Bronchial epithelial cell (primary cell): ENCODE data around the gene FBXW9. TPM values are rescaled to one million over a fixed set of nuclear protein-coding genes. Genes with fewer than 3 reads are reported as not detected.
"Not testable (repeated sequence)": the region's sequence is repeated elsewhere in the genome, so short reads cannot be mapped to it uniquely, and the experiment has no call there.

Experiments
- DNase-seq: peaks from one replicate; pipeline ENCODE4 v3.0.0-alpha.2; 2010; ENCODE audit warnings: low read depth
- FAIRE-seq: peaks from 2 replicates; lab custom pipeline; 2011; peaks lifted over from hg19 to GRCh38; lab: Jason Lieb, UNC
- H3K27me3 ChIP-seq: 2 replicates; pipeline ENCODE4 v1.5.1; 2011; ENCODE audit warnings: low read length; ENCODE audit not compliant: control insufficient read depth, insufficient read depth
- H3K36me3 ChIP-seq: 2 replicates; pipeline ENCODE4 v1.5.1; 2011; ENCODE audit warnings: low read length; ENCODE audit not compliant: control insufficient read depth, insufficient read depth
- H3K4me3 ChIP-seq: 2 replicates; pipeline ENCODE4 v1.5.1; 2011; ENCODE audit warnings: mild to moderate bottlenecking, low read depth, low read length, control low read depth
- total RNA-seq: library from RNA; depleted of rRNA; stranded (reverse); fragments of >200 nt; gene quantifications from 2 replicates; pipeline ENCODE4 v1.2.1, GENCODE V29; 2014
- TF ChIP-seq, protein P1 (sequence below): IDR thresholded peaks from 2 replicates; pipeline ENCODE4 v1.5.1; 2011; ENCODE audit warnings: mild to moderate bottlenecking, moderate library complexity, low read length, control low read depth, inconsistent platforms; ENCODE audit not compliant: insufficient read depth, severe bottlenecking

The FBXW9 gene
- total RNA-seq, 1 donor from 2014 or later, result 6.1 TPM

DNA sequence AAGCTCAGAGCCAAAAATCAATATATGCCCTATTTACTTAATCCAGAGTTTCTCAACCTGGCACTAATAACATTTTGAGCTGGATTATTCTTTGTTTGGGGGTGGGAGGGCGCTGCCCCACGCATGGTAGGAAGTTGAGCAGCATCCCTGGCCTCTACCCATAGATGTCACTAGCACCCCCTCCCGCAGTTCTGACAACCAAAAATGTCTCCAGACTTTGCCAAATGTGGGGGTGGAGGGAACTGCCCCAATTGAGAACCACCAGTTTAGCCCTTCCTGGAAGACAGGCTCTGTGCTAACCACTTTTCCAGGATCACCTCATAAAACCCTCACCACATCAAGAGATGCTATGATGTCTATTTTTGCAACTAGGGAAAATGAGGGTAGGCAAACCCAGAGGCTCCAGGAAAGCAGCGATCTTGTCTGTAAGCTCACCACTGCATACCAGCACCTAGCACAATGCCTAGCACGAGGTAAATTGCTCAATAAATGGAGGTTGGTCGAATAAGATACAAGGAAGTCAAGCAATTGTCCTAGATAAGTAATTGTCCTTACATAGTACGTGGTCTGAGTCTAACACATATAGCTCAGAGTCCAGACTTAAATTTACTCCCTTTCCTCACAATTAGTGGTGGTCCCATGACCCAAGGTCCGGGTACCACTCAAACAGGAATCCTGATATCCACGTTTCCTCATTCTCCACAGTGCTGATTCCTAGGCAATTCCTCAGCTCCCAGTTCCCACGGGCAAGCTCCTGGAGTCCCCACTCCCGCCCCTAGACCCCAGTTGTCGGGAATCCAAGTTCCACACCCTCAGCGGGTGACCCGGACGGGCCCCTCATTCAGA lies 37.2 kb upstream of the FBXW9 start:
- no peak for FAIRE-seq
- H3K36me3 ChIP-seq, result peaks cover 22% of the 10 kb centered on the region
- peak; percentile 41 for DNase-seq
- H3K27me3 ChIP-seq, result no peaks in the 10 kb centered on the region
- TF ChIP-seq, protein P1, sequence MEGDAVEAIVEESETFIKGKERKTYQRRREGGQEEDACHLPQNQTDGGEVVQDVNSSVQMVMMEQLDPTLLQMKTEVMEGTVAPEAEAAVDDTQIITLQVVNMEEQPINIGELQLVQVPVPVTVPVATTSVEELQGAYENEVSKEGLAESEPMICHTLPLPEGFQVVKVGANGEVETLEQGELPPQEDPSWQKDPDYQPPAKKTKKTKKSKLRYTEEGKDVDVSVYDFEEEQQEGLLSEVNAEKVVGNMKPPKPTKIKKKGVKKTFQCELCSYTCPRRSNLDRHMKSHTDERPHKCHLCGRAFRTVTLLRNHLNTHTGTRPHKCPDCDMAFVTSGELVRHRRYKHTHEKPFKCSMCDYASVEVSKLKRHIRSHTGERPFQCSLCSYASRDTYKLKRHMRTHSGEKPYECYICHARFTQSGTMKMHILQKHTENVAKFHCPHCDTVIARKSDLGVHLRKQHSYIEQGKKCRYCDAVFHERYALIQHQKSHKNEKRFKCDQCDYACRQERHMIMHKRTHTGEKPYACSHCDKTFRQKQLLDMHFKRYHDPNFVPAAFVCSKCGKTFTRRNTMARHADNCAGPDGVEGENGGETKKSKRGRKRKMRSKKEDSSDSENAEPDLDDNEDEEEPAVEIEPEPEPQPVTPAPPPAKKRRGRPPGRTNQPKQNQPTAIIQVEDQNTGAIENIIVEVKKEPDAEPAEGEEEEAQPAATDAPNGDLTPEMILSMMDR, result peak; percentile 51
- H3K4me3 ChIP-seq, result peak overlapping the region; percentile 60

DNA sequence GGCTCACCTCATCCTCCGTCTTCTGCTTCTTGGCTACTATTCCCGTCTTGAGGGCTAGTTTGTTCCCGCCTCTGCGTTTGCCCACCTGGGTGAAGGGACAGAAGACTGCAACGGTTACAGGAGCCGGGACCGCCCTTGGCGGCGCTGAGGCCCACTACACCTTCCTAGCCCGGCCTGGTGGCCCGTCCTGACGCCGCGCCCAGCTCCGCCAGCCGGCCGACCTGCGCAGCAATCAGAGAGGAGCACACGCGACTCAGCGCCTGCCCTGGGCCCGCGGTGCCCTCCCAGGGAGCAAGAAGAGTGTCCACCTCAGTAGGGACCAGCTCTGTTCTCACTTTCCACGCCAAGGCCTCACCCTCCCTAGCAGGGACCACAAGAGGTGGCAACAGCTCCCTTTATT lies 34.9 kb upstream of the FBXW9 start:
- no peaks in the 10 kb centered on the region for H3K27me3 ChIP-seq
- peaks cover 20% of the 10 kb centered on the region for H3K36me3 ChIP-seq
- TF ChIP-seq, protein P1, result no peak
- FAIRE-seq (no peak), DNase-seq (no peak)
- no peak overlapping the region for H3K4me3 ChIP-seq

DNA sequence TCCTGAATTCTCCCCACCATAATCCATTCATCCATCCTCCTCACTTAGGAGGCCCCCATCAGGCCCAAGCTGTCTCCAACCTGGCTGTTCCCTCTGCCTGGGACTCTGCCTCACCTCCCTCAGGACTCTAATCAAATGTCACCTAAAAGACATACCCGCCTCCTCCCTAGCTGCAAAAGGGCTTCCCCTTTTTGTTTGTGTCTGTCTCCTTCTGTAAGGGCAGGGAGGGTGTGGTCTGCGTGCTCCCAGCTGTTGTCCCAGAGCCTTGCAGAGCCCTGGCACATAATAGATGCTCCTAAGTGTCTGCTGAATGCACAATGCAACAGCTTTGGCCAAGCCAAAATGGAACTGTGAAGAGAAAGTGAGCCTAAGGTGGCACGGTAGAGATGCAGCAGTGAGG lies 33.6 kb upstream of the FBXW9 start:
- DNase-seq (no peak), FAIRE-seq (no peak)
- TF ChIP-seq, protein P1, result no peak
- no peak overlapping the region for H3K4me3 ChIP-seq
- H3K36me3 ChIP-seq, result peaks cover 20% of the 10 kb centered on the region
- H3K27me3 ChIP-seq, result no peaks in the 10 kb centered on the region

DNA sequence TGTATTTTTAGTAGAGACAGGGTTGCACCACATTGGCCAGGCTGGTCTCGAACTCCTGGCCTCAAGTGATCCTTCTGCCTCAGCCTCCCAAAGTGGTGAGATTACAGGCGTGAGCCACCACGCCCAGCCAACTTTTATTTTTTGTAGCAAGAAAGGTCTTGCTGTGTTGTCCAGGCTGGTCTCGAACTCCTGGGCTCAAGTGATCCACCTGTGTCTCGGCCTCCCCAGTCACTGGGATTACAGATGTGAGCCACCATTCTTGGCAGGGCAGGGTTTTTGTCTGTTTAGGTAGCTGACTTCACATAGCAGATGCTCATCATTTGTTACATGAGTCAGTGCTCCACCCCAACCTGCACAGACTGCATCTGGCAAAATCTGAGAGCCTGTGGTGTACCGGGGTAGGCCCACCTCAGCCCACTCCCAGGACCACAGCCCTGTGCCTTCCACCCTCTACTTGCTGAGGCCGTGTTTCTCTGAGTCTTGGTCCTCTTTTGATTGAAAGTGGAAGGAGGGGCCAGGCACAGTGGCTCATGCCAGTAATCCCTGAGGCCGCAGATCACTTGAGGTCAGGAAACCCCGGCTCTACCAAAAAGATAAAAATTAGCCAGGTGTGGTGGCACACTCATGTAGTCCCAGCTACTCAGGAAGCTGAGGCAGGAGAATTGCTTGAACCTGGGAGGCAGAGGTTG lies 31.5 kb upstream of the FBXW9 start:
- Histone ChIP-seq H3K36me3 (peaks cover 20% of the 10 kb centered on the region), H3K27me3 (no peaks in the 10 kb centered on the region), H3K4me3 (no peak overlapping the region)
- DNase-seq (no peak), FAIRE-seq (no peak)
- TF ChIP-seq, protein P1, result no peak

DNA sequence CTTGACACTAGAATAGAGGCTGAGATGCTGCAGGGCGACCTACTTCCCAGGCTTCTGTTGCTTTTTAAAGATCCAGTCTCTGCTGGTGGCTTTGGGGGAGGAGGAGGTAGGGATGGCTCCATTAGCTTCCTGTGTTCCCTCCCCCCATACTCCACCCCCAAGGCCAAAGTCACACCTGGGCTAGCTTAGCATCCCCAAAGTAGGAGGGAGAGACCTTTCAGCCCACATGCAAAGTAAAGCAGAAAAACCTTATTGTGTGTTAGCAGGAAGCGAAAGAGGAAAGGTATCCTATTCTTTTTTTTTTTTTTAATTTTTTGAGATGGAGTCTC lies 30.5 kb upstream of the FBXW9 start:
- FAIRE-seq (no peak), DNase-seq (no peak)
- TF ChIP-seq, protein P1, result no peak
- no peaks in the 10 kb centered on the region for H3K27me3 ChIP-seq
- H3K36me3 ChIP-seq, result peaks cover 18% of the 10 kb centered on the region
- H3K4me3 ChIP-seq, result no peak overlapping the region

DNA sequence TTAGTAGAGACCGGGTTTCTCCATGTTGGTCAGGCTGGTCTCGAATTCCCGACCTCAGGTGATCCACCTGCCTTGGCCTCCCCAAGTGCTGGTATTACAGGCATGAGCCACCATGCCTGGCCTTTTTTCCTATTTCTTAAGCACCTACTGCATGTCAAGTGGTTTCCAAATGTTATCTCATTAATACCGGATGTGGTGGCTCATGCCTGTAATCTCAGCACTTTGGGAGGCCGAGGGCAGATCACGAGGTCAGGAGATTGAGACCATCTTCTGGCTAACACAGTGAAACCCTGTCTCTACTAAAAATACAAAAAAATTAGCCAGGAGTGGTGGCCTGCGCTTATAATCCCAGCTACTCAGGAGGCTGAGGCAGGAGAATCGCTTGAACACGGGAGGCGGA lies 29.2 kb upstream of the FBXW9 start:
- FAIRE-seq, result not testable (repeated sequence)

More for the DNA sequence above, 29.2 kb upstream of the FBXW9 start:
- not testable (repeated sequence) for H3K4me3 ChIP-seq, H3K27me3 ChIP-seq, DNase-seq
- H3K36me3 ChIP-seq, result peaks cover 11% of the 10 kb centered on the region
